HG02642 (cell line): Measurements from ENCODE around the gene NEK8.
A peak's percentile ranks its signal among the peaks of the same experiment; 100 is the strongest.

Experiments used
- ATAC-seq: cut with Tn5 transposase; IDR thresholded peaks from one replicate; pipeline ENCODE4 v1.9.1; 2021; ENCODE audit warnings: mild to moderate bottlenecking; ENCODE audit not compliant: unreplicated experiment, poor library complexity

Gene NEK8

DNA sequence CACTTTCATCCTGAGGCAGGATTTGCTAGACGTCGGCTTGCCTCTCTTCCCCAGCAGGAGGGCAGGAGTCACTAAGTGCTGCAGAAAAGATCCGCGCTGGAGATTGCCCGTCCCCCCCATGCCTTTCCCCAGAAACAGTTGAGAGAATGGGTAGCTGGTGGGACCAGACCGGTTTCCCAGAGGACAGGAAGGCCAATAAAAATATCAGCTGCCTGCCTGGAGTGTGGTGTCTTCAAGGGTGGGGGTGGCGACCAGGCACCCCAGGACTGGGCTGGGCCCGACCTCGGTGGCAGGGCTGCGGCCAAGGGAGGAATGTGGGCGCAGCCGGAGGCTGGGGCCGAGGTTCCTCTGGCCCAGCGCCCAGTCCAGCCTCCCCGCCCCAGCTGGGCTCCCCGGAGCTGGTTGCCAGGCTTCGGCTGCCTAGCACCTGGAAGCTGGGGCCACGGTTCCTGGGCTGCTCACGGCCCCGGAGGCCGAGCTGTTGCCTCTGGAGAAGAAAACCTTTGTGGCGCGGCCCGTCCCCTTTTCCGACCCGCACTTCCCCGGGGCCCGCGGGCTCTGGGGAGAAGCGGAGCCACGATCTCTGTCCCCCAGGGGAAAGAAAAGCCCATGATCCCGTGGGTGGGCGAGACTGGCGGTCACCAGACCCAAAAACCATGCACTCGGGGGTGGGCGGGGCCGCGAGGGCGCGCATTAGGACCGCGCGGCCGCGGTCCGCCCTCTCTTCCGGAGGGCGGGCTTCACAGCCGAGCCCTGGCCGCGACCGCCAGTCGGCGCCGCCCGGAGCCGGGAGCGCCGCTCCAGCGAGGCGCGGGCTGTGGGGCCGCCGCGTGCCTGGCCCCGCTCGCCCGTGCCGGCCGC is 14.9 kb downstream of the NEK8 start, which contains the start of gene TRAF4:
TRAF4 (plus strand) TSS at position 769 of the 861 bp plus-strand sequence. CDS start 102 bp downstream, outside the sequence.
- ATAC-seq = peak; percentile 70

DNA sequence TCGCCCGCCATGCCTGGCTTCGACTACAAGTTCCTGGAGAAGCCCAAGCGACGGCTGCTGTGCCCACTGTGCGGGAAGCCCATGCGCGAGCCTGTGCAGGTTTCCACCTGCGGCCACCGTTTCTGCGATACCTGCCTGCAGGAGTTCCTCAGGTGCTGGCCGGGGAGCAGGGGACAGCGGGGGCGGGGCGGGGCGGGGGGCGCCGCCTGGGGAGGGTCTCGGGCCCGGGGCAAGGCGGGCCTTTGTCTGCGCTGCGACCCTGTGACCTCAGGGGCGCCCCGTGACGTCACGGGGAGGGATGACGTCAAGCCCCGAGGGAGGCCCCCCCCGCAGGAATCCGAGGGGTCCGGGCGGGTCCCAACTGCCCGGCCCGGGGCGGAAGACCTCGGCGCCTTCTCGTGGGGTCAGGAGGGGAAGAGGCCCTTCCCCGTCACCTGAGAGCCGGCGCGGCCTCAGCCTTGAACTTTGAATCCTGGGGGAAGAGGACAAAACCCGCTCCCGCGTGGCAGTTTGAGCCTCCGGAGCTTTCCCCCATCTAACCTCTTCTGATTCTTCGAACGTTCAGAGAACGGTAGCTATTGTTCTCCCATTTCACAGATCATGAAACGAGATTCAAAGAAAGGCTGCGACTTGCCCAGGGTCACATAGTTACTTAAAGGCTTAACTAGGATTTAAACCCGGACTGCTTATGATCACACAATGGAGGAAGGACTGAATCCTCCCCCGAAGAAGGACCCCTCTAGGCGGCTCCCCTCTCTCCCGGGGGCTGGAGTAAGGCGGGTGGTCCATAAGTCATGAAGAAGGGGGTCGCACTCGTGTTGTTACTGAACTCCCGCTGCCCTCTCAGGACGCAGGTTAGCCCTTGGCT is 15.8 kb downstream of the NEK8 start:
- ATAC-seq = peak; percentile 36

DNA sequence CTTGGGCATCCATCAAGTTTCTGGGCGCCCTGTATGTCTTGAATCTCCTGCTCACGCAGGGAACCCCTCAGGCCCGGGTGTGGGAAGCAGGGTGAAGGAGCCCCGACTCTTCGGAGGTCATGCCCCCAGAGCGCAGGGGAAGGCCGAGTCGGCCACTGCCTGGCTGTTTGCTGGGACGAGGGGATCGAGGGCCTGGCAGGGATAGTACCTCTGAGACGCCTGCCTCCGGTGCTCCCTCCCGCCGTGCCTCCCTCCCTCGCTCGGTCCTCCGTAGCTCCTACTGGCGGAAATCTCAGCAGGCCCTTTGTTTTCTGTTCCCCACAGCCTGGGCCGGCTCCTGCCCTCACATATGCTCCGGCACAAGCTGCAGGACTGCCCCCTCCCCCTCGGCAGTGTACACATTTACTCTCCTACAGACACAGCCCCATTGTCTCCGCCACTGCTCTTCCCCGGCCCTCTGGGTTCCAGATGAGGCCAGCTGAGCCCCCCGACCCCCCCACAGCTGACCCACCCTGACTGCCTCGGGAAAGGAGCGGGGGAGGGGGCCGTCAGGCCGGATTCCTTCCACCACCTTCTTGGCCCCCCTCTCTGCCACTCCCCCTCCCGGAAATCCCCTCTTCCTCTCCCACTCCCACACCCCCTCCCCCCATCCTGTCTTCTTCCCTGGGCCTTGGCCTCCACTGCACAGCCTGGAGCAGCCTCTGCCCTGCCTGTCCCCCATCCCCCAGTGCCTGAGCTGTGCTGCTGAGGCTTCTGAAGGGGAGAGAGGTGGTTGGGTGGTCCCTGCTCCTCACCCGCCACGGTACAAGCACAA is 16.6 kb downstream of the NEK8 start:
- ATAC-seq = no peak

DNA sequence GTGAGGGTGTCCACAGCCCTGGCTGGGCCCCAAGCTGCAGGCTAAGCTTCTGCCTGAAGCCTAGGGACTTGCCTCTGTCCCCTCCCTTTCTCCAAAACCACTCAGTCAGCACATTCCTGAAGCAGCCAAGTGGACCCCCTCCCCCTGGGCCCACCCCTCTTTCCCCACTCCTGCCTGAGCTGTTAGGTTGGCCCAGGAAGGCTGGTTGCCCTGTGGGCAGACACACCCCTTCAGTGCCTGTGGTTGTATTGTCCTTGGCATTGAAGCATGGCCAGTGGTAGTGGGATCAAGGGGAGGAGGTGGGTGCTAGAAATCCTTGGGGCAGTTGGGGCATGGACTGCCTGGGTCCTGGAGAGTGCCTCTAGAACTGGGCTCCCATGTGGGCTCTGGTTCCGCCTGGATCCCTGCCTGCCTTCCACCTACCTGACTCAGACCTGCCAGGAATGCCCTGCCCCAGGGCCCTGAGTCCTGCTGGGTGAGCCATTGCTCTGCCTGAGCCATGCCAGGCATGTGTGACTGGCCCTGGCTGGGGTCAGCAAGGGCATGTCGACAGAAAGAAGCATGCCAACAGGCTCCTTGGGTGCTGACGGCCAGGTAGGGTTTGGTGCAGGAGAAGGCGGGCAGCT is 17.3 kb downstream of the NEK8 start:
- ATAC-seq = no peak

DNA sequence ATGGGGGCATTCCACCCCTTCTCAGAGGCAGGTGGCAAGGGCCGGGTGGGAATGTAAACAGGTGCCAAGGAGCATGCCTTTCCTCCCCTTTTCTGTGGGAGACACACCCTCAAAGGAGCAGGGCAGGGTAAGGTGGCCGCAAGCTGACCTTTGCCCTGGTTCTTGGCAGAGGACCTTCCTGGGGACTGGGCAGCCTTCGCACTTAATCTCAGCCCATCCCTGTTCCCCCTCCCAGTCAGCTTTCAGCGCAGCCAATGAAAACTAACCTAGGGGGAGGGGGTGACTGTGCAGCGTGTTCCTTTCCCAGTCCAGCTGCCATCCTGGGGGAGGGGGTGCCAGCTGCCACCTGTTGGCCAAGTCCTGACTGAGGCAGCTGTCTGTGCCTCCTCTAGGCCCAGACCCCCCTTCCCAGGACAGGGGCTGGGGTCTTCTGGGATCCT is 18.0 kb downstream of the NEK8 start:
- no peak for ATAC-seq

DNA sequence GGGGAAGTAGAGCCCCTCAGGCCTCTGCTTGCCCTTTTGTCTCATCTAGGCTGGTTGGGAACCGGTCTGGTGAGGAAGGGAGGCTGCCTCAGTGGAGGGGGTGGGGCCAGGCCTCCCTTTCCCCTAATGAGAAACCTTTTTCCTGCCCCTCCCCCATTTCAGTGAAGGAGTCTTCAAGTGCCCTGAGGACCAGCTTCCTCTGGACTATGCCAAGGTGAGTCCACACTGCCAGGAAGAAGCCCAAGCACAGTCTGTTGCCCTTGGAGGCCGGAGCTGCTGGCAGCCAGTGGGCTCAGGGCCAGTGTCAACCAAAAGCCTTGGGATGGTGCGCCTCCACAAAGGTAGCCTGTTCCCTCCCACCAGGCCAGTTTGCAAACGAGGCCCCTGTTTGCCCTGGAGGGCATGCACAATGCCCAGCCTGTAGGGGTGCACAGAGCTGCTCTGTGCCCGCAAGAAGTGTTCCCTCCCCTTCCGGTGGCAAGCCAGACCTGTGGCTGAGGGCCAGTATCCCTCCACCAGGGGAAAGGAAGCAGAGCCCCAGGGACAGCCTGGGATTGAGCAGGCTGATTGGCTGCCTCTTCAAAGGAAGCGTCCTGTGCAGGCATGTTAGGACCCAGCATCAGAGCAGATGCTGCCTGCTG is 18.6 kb downstream of the NEK8 start:
- ATAC-seq = no peak

DNA sequence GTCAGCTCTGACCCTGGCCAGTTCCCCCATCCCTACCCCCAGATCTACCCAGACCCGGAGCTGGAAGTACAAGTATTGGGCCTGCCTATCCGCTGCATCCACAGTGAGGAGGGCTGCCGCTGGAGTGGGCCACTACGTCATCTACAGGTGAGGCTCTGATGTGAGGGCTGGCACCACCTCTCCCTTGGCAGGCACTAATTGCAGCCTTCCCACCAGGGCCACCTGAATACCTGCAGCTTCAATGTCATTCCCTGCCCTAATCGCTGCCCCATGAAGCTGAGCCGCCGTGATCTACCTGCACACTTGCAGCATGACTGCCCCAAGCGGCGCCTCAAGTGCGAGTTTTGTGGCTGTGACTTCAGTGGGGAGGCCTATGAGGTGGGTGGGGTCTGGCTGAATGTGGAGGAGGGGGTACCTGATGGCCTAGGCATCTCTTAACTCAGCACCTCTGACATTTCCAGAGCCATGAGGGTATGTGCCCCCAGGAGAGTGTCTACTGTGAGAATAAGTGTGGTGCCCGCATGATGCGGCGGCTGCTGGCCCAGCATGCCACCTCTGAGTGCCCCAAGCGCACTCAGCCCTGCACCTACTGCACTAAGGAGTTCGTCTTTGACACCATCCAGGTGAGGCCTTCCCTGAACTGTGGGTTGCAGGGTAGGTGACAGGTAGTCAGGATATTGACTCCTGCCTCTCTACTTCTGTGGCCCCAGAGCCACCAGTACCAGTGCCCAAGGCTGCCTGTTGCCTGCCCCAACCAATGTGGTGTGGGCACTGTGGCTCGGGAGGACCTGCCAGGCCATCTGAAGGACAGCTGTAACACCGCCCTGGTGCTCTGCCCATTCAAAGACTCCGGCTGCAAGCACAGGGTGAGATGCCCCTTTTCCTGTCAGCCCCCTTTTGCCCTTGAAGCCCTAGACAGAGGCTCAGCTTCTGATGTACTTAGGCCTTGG is 19.5 kb downstream of the NEK8 start:
- no peak for ATAC-seq

DNA sequence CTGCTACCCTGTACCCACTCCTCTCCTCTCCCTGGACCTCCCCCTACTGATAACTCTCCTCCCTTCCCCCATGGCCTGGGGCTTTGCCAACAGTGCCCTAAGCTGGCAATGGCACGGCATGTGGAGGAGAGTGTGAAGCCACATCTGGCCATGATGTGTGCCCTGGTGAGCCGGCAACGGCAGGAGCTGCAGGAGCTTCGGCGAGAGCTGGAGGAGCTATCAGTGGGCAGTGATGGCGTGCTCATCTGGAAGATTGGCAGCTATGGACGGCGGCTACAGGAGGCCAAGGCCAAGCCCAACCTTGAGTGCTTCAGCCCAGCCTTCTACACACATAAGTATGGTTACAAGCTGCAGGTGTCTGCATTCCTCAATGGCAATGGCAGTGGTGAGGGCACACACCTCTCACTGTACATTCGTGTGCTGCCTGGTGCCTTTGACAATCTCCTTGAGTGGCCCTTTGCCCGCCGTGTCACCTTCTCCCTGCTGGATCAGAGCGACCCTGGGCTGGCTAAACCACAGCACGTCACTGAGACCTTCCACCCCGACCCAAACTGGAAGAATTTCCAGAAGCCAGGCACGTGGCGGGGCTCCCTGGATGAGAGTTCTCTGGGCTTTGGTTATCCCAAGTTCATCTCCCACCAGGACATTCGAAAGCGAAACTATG is 20.4 kb downstream of the NEK8 start:
- no peak for ATAC-seq

DNA sequence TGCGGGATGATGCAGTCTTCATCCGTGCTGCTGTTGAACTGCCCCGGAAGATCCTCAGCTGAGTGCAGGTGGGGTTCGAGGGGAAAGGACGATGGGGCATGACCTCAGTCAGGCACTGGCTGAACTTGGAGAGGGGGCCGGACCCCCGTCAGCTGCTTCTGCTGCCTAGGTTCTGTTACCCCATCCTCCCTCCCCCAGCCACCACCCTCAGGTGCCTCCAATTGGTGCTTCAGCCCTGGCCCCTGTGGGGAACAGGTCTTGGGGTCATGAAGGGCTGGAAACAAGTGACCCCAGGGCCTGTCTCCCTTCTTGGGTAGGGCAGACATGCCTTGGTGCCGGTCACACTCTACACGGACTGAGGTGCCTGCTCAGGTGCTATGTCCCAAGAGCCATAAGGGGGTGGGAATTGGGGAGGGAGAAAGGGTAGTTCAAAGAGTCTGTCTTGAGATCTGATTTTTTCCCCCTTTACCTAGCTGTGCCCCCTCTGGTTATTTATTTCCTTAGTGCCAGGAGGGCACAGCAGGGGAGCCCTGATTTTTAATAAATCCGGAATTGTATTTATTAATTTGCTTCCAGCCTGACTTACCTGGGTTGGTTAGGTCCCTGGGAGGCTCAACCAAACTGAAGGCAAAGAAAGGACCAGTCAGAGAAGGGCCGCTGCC is 21.1 kb downstream of the NEK8 start:
- ATAC-seq = no peak

DNA sequence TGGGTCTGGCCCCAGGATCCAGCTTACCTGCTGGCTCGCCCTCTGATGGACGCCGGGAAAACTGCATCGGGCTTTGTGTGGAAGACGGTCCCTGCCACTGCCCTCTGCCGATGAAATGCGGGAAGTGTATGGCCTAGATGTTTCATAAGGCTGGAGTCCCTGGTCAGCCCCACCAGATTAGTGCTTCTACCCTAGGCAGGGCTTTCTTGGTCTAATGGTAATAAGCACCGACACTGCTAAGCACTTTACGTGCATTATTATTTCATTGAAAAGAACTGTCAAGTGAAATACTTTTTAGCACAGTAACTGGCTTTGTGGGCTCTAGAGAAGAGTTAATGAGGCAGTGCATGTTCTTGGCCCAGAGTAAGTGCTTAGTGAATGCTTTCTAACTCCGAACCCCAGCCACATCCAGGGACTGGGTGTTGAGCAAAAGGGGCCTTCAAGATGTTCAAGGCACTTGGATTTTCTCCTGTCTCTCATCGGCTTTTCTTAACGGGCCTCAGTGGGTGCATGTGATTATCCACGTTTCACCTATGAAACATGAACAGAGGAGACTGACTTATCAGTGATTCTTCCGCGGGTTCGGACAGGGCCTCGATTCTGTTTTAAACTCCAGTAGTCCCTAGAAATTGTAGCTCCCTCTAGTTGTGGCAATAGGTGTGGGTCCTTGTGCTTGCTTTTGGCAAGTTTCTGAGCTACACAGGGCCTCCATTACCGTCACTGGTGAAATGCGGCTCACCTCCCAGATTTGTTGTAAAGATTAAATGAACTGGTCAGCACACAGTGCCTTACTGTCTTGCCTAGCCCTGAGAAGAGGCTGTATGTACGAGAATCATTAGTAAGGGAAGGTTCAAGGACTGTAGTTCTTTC is 21.8 kb downstream of the NEK8 start:
- peak; percentile 78 for ATAC-seq

DNA sequence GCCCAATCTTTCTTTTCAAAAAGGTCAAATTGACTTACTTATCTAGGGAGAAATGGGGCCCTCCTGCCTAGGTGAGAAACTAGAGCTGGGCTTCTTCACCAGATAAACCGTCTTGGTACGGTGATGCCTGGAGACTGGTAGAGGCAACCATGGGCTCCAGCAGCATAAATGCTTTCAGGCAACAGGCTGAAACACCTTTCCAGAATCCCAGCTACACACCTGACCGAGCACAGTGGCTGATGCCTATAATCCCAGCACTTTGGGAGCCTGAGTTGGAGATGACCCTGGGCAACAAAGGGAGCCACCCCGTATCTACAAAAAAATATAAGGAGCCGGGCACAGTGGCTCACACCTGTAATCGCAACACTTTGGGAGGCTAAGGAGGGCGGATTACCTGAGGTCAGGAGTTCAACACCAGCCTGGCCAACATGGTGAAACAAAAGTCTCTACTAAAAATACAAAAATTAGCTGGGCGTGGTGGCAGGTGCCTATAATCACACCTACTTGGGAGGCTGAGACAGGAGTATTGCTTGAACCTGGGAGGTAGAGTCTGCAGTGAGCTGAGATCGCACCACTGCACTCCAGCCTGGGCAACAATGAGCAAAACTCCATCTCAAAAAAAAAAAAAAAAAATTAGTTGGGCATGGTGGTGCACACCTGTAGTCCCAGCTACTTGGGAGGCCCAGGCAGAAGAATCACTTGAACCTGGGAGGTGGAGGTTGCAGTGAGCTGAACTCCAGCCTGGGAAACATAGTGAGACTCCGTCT is 23.2 kb downstream of the NEK8 start:
- ATAC-seq = no peak

DNA sequence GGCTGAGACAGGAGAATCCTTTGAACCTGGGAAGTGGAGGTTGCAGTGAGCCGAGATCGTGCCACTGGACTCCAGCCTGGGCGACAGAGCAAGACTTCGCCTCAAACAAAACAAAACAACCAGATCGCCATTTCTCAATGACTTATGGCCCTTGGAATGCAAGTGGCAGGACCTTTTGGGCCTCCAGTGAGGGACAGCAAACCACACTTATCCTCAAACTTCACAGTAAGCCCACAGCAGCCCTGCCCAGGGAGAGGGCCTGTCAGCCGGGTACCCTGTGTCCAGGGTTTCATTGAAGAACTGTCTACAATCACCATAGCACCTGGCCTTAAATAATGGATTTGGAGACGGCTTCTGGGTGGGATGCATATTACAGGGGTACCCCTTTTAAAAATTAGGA is 26.9 kb downstream of the NEK8 start:
- ATAC-seq = no peak

DNA sequence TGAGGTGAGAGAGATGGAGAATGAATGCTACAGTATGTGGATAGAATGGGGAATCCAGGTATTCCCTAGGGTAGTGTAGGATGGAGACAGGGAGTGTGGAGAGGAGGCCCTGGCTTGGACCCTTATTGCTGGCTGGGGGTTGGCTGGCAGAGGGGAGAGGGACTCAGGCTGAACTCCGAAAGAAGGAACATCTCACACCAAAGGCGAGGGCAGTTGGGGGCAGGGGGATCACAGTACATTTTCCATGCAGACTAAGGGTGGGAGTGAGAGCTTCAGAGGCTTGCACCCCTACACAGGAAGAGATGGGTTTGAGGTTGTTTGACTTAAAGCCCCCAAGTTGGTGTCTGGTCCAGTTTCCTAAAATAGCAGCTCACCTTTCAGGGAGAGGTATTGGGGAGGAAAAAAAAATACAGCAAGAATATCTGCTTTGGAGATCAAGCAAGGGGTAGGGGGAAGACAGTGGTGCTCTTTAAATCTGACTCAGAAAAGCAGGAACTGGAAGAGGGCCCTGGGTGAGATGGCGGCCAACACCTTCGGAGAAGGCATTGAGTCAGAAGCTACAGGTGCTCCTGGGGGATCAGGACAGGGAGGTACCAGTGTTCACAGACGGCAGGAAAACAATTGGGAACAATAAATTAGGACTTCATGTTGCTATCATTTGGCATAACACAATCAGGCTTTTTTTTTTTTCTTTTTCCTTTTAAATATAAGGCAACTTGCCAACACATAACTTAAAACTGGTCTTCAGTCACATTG is 27.6 kb downstream of the NEK8 start:
- no peak for ATAC-seq

DNA sequence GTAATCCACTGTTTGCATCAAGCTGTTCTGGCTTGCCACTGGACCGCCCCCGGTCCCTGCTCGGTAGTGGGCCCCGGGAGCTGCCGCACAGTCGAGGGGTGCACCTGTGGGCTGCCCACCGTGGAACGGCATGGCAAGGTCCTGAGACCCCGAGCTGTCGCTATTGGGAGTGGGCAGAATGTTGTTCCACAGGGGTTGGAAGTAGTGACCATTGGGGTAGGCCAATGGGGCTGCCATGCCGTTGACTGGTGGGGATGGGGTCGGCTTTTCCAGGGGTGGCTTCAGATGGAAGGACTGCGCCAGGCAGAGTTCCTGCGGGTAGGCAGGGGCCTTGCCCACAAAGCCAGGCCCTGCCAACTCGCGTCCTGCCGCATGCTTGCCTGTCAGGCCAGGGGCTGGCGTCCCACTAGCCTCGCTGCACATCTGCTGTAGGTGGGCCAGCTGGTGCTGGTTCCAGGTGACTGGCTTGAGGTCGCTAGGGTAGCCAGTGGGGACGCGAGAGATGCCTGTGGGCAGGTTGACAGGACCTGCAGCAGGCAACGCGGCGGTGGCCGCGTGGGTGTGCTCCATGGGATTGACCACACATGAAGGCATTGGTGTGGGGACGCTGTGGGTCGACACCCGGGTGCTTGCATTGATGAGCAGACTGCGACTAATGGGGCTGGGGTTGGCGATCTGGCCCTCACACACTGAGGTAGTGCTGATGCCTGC is 30.0 kb downstream of the NEK8 start:
- no peak for ATAC-seq
